H1 (cell line): ENCODE results near the gene GMNN. TPM values are rescaled to one million over a fixed set of nuclear protein-coding genes. Genes with fewer than 3 reads are reported as not detected.

ENCODE experiments used
- CEBPB ChIP-seq: IDR thresholded peaks from 2 replicates; pipeline ENCODE4 v1.6.1; 2012; ENCODE audit warnings: low read depth, low read length
- CHD2 ChIP-seq: IDR thresholded peaks from 2 replicates; pipeline ENCODE4 v1.6.1; 2012; ENCODE audit warnings: low read length, improper control_type of control experiment
- polyA plus RNA-seq, 7 experiments: library from polyadenylated mRNA; depleted of rRNA in 3 of 7; stranded (reverse) in 5 of 7; unstranded in 2 of 7; fragments of >200 nt in 5 of 7; fragments of 200-250 nt in 2 of 7; gene quantifications; 1 replicate in 5 of 7; 2 replicates in 1 of 7; 4 replicates in 1 of 7; pipeline versions ENCODE4 v1.2.1 to v1.2.3, GENCODE V29; 2011 to 2013; ENCODE audit warnings: missing spikeins in 2 of 7, mixed read lengths in 2 of 7
- total RNA-seq: library from RNA; stranded (reverse); fragmentation: NEBNext Ultra II Directional; extraction: Animal tissue kit (Norgen Biotek cat#: 25700); gene quantifications from 2 replicates; pipeline ENCODE4 v1.2.1, GENCODE V29; 2021
- TF ChIP-seq, protein P1 (sequence below): IDR thresholded peaks from 2 replicates; pipeline ENCODE4 v1.6.1; 2011; ENCODE audit warnings: low read depth, mild to moderate bottlenecking, low read length; ENCODE audit not compliant: insufficient read depth

The GMNN gene
- total and polyA plus RNA-seq, 2 of the 8 experiments (the other 6 are each of a cell fraction or from before 2014, with no cell fraction given), result 65.9 to 101 TPM

DNA sequence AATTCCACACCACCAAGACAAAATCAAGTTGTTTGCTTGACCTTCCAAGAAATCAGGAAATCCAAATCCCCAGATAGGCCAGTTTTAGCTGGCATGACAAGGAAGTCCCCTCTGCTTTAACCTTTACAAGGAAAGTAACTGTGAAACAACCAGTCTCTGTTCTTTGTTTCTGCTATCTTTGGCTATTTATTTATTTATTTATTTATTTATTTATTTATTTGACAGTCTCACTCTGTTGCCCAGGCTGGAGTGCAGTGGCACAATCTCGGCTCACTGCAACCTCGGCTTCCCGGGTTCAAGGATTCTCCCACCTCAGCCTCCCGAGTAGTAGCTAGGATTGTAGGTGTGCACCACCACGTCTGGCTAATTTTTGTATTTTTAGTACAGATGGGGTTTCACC, 14.5 kb upstream of the GMNN start (continued):
- TF ChIP-seq CEBPB (no peak), CHD2 (no peak)
- TF ChIP-seq, protein P1, sequence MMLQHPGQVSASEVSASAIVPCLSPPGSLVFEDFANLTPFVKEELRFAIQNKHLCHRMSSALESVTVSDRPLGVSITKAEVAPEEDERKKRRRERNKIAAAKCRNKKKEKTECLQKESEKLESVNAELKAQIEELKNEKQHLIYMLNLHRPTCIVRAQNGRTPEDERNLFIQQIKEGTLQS, result no peak
- TF ChIP-seq, all 59 proteins: peak for 0
